ENCODE measurements around the gene NFAT5. TPM values are rescaled to one million over a fixed set of nuclear protein-coding genes. Genes with fewer than 3 reads are reported as not detected.

NFAT5 gene
- total RNA-seq, 5 donors from 2014 or later (not counting 1 experiment from before 2014, with no cell fraction given): 24.3 to 33.7 (median 27.8) TPM

DNA sequence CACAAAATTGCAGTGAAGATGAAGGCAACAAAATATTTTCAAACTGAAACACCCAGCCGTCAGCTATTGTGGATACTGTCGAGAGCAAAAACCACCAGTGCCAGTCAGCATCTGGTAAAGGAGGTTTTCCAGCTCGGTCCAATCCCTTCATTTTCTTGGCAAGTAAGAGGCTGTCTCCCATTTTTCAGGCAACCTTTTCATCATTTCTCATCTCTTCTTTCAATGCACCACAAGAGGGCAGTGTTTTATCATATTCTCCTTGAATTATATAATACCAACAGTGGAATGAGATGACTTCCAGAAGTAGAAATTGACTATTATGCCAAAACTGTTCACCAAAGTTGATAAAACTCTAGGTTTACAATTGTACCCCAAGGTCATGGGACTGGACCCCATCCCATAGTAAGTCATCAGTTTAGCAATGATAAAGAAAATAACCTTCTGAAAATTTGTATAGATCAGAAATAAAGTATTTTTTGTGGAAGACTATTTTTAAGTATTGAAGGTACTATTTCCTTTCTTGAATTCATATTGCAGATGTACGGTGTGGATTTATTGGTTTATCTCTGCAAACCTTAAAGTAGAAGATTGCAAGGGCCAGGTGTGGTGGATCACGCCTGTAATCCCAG lies 143.8 kb downstream of the NFAT5 start:
- WGBS (ENCODE audit: insufficient coverage): 0% methylated on average over 1 of the region's 5 CpGs
- ATAC-seq (replicated peaks in 1 of 4) (peak in 3 of 4 experiments; percentile 43 to 58 (median 49)), DNase-seq (peak in 3 of 35 experiments; percentile 5 to 78 (median 13))
- Histone ChIP-seq H3K27me3 (replicated peaks in 1 of 2; ENCODE audit: control insufficient read depth in 2 of 2, extremely low read depth in 1 of 2, insufficient read depth in 2 of 2, low read length in 1 of 2) (no peaks in the 10 kb centered on the region), H3K9me3 (no peaks in the 10 kb centered on the region), H3K4me3 (ENCODE audit: control insufficient read depth in 1 of 2, extremely low read depth in 1 of 2, low read length in 1 of 2) (no peak overlapping the region), H3K4me1 (ENCODE audit: control insufficient read depth in 1 of 2, extremely low read depth in 1 of 2, insufficient read depth in 2 of 2, low read length in 2 of 2) (no peaks in the 10 kb centered on the region), H3K36me3 (ENCODE audit: control insufficient read depth in 2 of 2, extremely low read depth in 1 of 2, insufficient read depth in 1 of 2, low read length in 1 of 2) (no peaks in the 10 kb centered on the region), H3K27ac (ENCODE audit: low read length) (no peak overlapping the region)
- ChIA-PET CTCF (interaction anchor here (0.6 to 3.1 kb wide), 6 partner anchors 17 to 314 kb away, joined by 3 to 23 read pairs (median 4); partner anchors contain the start of genes NOB1 (in 2 of the 2), NQO1 (in 1 of the 2) and WWP2 (in 1 of the 2)), POLR2A (no interaction called here)
- Mint-ChIP-seq H3K4me3 (no peak overlapping the region), H3K27ac (peak overlapping the region in 1 of 2 donors; percentile 5), H3K27me3 (no peaks in the 10 kb centered on the region), H3K36me3 (peaks cover 2% of the 10 kb centered on the region), H3K4me1 (peaks cover 0 to 4% (median 0%) of the 10 kb centered on the region in 3 donors), H3K9me3 (no peaks in the 10 kb centered on the region)

DNA sequence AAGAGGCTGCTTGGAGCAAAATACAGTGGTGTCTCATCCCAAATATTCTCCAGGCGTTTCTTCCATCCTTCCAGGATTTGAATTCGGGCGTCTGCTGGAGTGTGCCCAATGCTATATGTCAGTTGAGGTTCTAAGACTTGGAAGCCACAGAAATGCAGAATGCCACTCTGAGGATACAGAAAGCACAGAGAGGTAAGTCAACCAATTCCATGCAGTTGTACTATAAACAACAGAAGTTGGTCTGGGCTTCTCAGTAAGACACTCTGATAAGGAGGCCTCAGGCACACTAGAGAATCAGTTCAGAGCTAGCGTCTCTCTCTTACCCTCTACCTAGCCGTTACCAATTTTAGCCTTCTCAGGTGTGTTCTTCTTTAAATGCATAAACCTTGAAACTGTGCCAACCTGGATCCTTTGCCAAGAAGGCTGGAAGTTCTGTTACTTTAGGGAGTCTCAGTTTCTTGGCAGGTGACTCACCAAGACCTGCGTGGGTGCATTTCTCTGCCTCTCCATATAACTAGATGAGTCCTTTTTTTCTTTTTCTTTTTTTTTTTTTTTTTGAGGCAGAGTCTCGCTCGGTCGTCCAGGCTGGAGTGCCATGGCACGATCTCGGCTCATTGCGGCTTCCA lies 145.5 kb downstream of the NFAT5 start:
- DNase-seq (no peak), ATAC-seq (replicated peaks in 1 of 4) (no peak)
- peaks cover 3% of the 10 kb centered on the region for H3K36me3 Mint-ChIP-seq
- no peak overlapping the region for H3K4me3 ChIP-seq (ENCODE audit: control insufficient read depth in 1 of 2, extremely low read depth in 1 of 2, low read length in 1 of 2)
- POLR2A ChIA-PET: interaction anchor here in 1 of 2 donors (0.6 kb wide), 1 partner anchor 60 kb away, joined by 3 read pairs; no protein-coding TSS in a partner anchor
- peaks cover 0 to 4% (median 0%) of the 10 kb centered on the region in 3 donors for H3K4me1 Mint-ChIP-seq
- no peaks in the 10 kb centered on the region for H3K27me3 ChIP-seq (replicated peaks in 1 of 2; ENCODE audit: control insufficient read depth in 2 of 2, extremely low read depth in 1 of 2, insufficient read depth in 2 of 2, low read length in 1 of 2)
- H3K9me3 Mint-ChIP-seq: no peaks in the 10 kb centered on the region
- 96% methylated on average over 5 of the region's 12 CpGs for WGBS (ENCODE audit: insufficient coverage)
- no peaks in the 10 kb centered on the region for H3K9me3 ChIP-seq
- no peak overlapping the region for H3K27ac Mint-ChIP-seq
- no peaks in the 10 kb centered on the region for H3K4me1 ChIP-seq (ENCODE audit: control insufficient read depth in 1 of 2, extremely low read depth in 1 of 2, insufficient read depth in 2 of 2, low read length in 2 of 2)
- H3K27me3 Mint-ChIP-seq: no peaks in the 10 kb centered on the region
- H3K4me3 Mint-ChIP-seq: no peak overlapping the region
- CTCF ChIA-PET: interaction anchor here in 1 of 2 donors (0.7 to 1.1 kb wide), 2 partner anchors 46 to 537 kb away, joined by 3 to 4 read pairs; no protein-coding TSS in a partner anchor
- H3K36me3 ChIP-seq (ENCODE audit: control insufficient read depth in 2 of 2, extremely low read depth in 1 of 2, insufficient read depth in 1 of 2, low read length in 1 of 2): no peaks in the 10 kb centered on the region
- no peak overlapping the region for H3K27ac ChIP-seq (ENCODE audit: low read length)

DNA sequence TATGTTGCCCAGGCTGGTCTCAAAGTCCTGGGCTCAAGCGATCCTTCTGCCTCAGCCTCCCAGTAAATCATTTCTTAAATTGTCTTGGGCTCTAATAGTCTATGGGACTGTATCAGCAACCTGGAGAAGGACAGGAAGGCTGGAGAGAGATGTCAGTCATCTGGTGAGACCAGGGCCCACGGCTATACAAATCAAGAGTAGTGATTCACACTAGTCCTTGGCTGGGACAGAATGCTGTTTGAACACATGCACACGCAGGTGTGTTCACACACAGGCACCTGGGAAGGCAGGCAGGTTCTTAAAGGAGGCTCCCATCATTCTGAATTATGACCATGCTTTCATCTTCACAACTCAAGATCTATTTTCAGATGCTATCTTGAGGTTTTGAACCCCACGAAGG lies 146.5 kb downstream of the NFAT5 start:
- H3K4me1 Mint-ChIP-seq: peaks cover 0 to 4% (median 0%) of the 10 kb centered on the region in 3 donors
- CTCF ChIA-PET: no interaction called here
- Histone ChIP-seq H3K4me3 (ENCODE audit: control insufficient read depth in 1 of 2, extremely low read depth in 1 of 2, low read length in 1 of 2) (no peak overlapping the region), H3K27ac (ENCODE audit: low read length) (no peak overlapping the region), H3K36me3 (ENCODE audit: control insufficient read depth in 2 of 2, extremely low read depth in 1 of 2, insufficient read depth in 1 of 2, low read length in 1 of 2) (no peaks in the 10 kb centered on the region), H3K9me3 (no peaks in the 10 kb centered on the region), H3K27me3 (replicated peaks in 1 of 2; ENCODE audit: control insufficient read depth in 2 of 2, extremely low read depth in 1 of 2, insufficient read depth in 2 of 2, low read length in 1 of 2) (no peaks in the 10 kb centered on the region), H3K4me1 (ENCODE audit: control insufficient read depth in 1 of 2, extremely low read depth in 1 of 2, insufficient read depth in 2 of 2, low read length in 2 of 2) (no peaks in the 10 kb centered on the region)
- DNase-seq (no peak), ATAC-seq (replicated peaks in 1 of 4) (no peak)
- no peak overlapping the region for H3K27ac Mint-ChIP-seq
- H3K27me3 Mint-ChIP-seq: no peaks in the 10 kb centered on the region
- POLR2A ChIA-PET: interaction anchor here in 1 of 2 donors (0.6 kb wide), 1 partner anchor 59 kb away, joined by 3 read pairs; no protein-coding TSS in a partner anchor
- H3K4me3 Mint-ChIP-seq: no peak overlapping the region
- H3K36me3 Mint-ChIP-seq: peaks cover 7% of the 10 kb centered on the region
- no peaks in the 10 kb centered on the region for H3K9me3 Mint-ChIP-seq
- WGBS (ENCODE audit: insufficient coverage): 86% methylated on average over 2 of the region's 4 CpGs

DNA sequence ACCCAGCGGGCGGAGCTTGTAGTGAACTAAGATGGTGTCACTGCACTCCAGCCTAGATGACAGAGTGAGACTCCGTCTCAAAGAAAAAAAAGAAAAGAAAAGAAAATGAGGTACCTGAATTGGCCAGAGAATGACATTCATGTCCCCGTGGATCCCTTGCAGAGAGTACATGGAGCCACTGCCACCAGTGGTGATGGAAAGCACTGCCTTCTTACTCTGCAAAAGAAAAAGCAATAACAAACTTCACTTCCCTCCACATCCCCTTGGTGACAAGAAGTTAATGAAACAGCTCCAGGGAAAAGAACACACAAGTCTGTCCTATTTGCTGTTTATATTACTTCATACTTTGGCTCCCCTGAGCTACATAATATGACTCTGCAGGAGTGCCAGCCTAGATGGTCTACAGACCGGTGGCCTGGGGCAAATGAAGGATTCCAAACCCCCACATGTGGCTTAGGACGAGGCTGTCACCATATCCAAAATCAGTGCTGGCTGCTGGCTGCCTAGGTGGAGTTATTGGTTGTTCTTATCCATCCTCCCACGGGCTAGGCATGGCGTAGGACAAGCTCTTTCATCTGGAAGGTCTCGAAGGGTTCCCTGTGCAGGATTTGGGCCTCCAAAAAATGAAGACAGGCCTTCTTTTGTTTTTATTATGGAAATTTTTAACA lies 147.3 kb downstream of the NFAT5 start:
- ATAC-seq (replicated peaks in 1 of 4) (no peak), DNase-seq (no peak)
- Histone ChIP-seq H3K27ac (ENCODE audit: low read length) (no peak overlapping the region), H3K27me3 (replicated peaks in 1 of 2; ENCODE audit: control insufficient read depth in 2 of 2, extremely low read depth in 1 of 2, insufficient read depth in 2 of 2, low read length in 1 of 2) (no peaks in the 10 kb centered on the region), H3K4me1 (ENCODE audit: control insufficient read depth in 1 of 2, extremely low read depth in 1 of 2, insufficient read depth in 2 of 2, low read length in 2 of 2) (no peaks in the 10 kb centered on the region), H3K4me3 (ENCODE audit: control insufficient read depth in 1 of 2, extremely low read depth in 1 of 2, low read length in 1 of 2) (no peak overlapping the region), H3K36me3 (ENCODE audit: control insufficient read depth in 2 of 2, extremely low read depth in 1 of 2, insufficient read depth in 1 of 2, low read length in 1 of 2) (no peaks in the 10 kb centered on the region), H3K9me3 (no peaks in the 10 kb centered on the region)
- CTCF ChIA-PET: interaction anchor here in 1 of 2 donors (1.2 kb wide), 1 partner anchor 42 kb away, joined by 3 read pairs; the partner anchor contains the start of gene NOB1
- 100% methylated on average over 1 of the region's 9 CpGs for WGBS (ENCODE audit: insufficient coverage)
- Mint-ChIP-seq H3K36me3 (peaks cover 7% of the 10 kb centered on the region), H3K27ac (no peak overlapping the region), H3K4me1 (peaks cover 0 to 4% (median 0%) of the 10 kb centered on the region in 3 donors), H3K27me3 (no peaks in the 10 kb centered on the region), H3K9me3 (no peaks in the 10 kb centered on the region), H3K4me3 (no peak overlapping the region)
- POLR2A ChIA-PET: no interaction called here

DNA sequence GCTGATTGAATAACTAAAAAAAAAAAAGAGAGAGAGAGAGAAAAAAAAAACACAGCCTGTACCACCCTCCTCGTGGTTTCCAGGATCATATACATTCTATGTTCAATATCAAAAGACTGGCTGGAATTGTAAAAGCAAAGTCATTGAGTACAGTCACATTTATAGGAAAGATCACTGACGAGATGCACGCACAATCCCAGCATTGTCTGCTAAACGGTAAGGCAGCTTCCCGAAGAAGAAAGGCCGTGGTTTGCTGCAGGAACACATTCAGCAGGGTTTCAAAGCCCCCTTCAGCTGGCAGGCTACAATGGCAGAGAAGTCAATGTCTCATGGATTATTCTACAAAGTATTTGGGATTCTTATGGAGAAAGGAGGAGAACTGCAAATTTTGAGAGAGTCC lies 151.3 kb downstream of the NFAT5 start:
- Mint-ChIP-seq H3K4me1 (no peaks in the 10 kb centered on the region), H3K27me3 (no peaks in the 10 kb centered on the region), H3K27ac (no peak overlapping the region), H3K9me3 (no peaks in the 10 kb centered on the region), H3K36me3 (peaks cover 7% of the 10 kb centered on the region), H3K4me3 (no peak overlapping the region)
- no peaks in the 10 kb centered on the region for H3K36me3 ChIP-seq (ENCODE audit: control insufficient read depth in 2 of 2, extremely low read depth in 1 of 2, insufficient read depth in 1 of 2, low read length in 1 of 2)
- no peaks in the 10 kb centered on the region for H3K27me3 ChIP-seq (replicated peaks in 1 of 2; ENCODE audit: control insufficient read depth in 2 of 2, extremely low read depth in 1 of 2, insufficient read depth in 2 of 2, low read length in 1 of 2)
- WGBS (ENCODE audit: insufficient coverage): 86% methylated on average over 4 of the region's 6 CpGs
- ChIA-PET CTCF (no interaction called here), POLR2A (interaction anchor here in 1 of 2 donors (0.6 kb wide), 1 partner anchor 147 kb away, joined by 3 read pairs; no protein-coding TSS in a partner anchor)
- DNase-seq (no peak), ATAC-seq (replicated peaks in 1 of 4) (no peak)
- H3K9me3 ChIP-seq: no peaks in the 10 kb centered on the region
- no peak overlapping the region for H3K4me3 ChIP-seq (ENCODE audit: control insufficient read depth in 1 of 2, extremely low read depth in 1 of 2, low read length in 1 of 2)
- no peaks in the 10 kb centered on the region for H3K4me1 ChIP-seq (ENCODE audit: control insufficient read depth in 1 of 2, extremely low read depth in 1 of 2, insufficient read depth in 2 of 2, low read length in 2 of 2)
- H3K27ac ChIP-seq (ENCODE audit: low read length): no peak overlapping the region

DNA sequence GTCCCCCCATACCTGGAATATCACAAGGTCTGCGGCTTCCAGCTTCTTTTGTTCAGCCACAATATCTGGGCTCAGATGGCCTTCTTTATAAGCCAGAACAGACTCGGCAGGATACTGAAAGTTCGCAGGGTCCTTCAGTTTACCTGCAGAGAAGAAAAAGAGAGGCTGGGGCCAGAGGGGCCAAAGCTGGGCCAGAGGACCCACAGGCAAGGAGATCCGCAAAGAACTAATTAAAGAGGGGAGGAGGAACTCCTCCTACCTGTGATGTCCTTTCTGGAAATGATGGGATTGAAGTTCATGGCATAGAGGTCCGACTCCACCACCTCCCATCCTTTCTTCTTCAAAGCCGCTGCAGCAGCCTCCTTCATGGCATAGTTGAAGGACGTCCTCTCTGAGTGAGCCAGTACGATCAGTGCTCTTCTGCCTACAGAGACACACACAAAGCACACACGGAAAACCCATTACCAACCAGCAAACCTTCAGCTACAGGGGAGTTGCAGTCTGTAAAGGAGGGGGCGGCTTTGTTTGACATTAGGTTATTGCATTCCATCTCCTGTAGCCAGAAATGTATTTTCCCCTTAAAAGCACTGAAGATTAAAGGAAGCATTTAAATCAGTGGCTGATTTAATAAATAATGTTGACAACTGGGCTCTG lies 152.5 kb downstream of the NFAT5 start:
- Histone ChIP-seq H3K36me3 (ENCODE audit: control insufficient read depth in 2 of 2, extremely low read depth in 1 of 2, insufficient read depth in 1 of 2, low read length in 1 of 2) (no peaks in the 10 kb centered on the region), H3K27ac (ENCODE audit: low read length) (no peak overlapping the region), H3K4me3 (ENCODE audit: control insufficient read depth in 1 of 2, extremely low read depth in 1 of 2, low read length in 1 of 2) (no peak overlapping the region), H3K9me3 (no peaks in the 10 kb centered on the region), H3K27me3 (replicated peaks in 1 of 2; ENCODE audit: control insufficient read depth in 2 of 2, extremely low read depth in 1 of 2, insufficient read depth in 2 of 2, low read length in 1 of 2) (no peaks in the 10 kb centered on the region), H3K4me1 (ENCODE audit: control insufficient read depth in 1 of 2, extremely low read depth in 1 of 2, insufficient read depth in 2 of 2, low read length in 2 of 2) (no peaks in the 10 kb centered on the region)
- no peak for ATAC-seq (replicated peaks in 1 of 4)
- WGBS (ENCODE audit: insufficient coverage): 100% methylated on average over 1 of the region's 10 CpGs
- Mint-ChIP-seq H3K4me1 (no peaks in the 10 kb centered on the region), H3K9me3 (no peaks in the 10 kb centered on the region), H3K27me3 (no peaks in the 10 kb centered on the region), H3K4me3 (no peak overlapping the region), H3K36me3 (peaks cover 7% of the 10 kb centered on the region), H3K27ac (no peak overlapping the region)
- POLR2A ChIA-PET: no interaction called here
- no peak for DNase-seq
- CTCF ChIA-PET: no interaction called here
